ENCODE data around the gene PLA2G5.

DNA sequence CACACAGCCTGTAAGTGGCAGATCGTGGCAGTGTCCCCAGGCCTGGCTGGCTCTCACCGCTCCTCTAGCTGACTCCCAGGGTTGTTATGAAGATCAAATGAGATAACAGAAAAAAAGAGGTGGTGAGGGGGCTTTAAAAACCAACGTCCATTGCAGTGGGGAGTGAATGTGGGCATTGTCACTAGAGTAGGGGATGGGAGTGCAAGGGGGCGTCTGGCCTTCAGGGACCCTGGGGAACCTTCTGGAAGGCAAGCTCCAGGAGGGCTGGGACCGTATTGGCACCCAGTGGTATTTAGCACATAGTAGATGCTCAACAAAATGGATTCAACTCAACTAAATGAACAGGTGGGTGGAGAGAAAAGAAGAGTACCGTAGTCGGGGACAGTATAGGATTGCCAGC, 45.9 kb downstream of the PLA2G5 start:
- no peak for TF ChIP-seq GATA3 (IDR thresholded peaks at IDR 0.05; ENCODE audit: low read depth, low read length)
- no peak for TF ChIP-seq GATA2 (IDR thresholded peaks at IDR 0.05; ENCODE audit: low read depth, low read length)
